Testis (tissue), 2 donors: ENCODE results near the gene SFXN2.

ENCODE experiments used
- CTCF ChIP-seq, 3 experiments: fragments of 450-650 bp in 2 of 3; fragments of 200-600 bp in 1 of 3; sonication (generic) in 1 of 3; IDR thresholded peaks; one replicate each; pipeline ENCODE4 v1.5.1; 2016 to 2019; ENCODE audit warnings: antibody characterized with exemption in 3 of 3, mild to moderate bottlenecking in 2 of 3, moderate library complexity in 1 of 3
- POLR2A ChIP-seq: fragments of 450-650 bp; IDR thresholded peaks from one replicate; pipeline ENCODE4 v1.6.1; 2017; ENCODE audit warnings: antibody characterized with exemption, mild to moderate bottlenecking, moderate library complexity

- no peak for TF ChIP-seq CTCF (IDR thresholded peaks at IDR 0.05)
- TF ChIP-seq POLR2A: no peak
Observed at GRCh38 chr10:102673819-102674511, 40.5 kb upstream of the SFXN2 start.
